HG03159 (cell line): ENCODE measurements around the gene SGMS1.

Experiments used
- ATAC-seq: cut with Tn5 transposase; IDR thresholded peaks from one replicate; pipeline ENCODE4 v1.9.1; 2021; ENCODE audit warnings: mild to moderate bottlenecking, moderate library complexity; ENCODE audit not compliant: unreplicated experiment

SGMS1 gene

DNA sequence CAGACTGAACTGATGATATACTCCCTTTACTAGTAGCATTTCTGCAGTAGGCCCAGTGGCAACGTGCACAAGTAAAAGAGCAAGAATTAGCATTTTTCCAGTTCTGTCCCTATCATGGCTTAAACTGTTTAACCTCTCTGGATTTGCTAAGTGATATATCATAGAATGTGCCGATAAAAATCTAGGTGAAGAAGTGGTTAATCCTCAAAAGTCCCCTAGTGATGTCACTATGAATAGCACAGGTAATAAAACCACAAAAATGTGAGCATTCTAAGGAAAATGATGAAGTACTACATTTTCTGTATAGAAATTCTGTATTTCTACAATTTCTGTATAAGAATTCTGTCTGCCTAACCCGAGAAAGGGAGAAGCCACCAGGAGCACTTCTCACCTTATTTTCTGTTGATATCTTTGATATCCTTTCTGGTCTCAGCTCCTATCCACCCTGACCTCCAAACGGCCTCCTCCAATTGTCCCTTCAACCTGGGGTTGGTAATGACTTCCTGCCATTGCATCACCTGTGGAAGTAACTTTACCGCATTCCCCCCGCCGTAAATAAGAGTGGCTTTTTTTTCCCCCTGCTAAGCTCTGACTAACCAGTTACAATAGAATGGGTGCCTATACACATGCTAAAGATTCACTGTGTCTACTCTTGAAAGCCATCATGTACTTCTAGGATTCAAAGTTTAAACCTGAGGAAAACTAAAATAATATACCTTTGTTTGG is 216.5 kb downstream of the SGMS1 start:
- ATAC-seq = no peak

DNA sequence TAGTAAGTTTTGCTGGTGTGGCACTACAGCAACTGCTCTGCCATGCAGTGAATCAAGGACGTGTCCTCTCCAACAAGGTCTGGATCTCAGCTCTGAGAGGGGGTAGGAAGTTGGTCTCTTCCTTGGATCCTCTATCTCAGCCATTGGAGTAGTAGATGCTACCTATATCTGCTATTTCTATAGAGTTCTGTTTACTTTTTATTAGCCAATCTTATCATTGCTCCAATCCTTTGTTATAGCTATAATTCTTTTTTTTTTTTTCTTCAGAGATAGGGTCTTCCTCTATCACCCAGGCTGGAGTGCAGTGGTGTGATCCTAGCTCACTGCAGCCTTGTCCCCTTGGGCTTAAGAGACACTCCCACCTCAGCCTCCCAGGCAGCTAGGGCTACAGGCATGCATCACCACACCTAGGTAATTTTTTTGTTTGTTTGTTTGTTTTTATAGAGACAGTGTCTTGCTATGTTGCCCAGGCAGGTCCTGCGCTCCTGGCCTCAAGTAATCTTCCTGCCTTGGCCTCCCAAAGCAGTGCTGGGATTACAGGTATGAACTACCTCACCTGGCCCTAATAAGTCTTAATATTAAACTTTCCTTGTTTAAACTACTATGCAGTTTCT is 217.2 kb downstream of the SGMS1 start:
- no peak for ATAC-seq

DNA sequence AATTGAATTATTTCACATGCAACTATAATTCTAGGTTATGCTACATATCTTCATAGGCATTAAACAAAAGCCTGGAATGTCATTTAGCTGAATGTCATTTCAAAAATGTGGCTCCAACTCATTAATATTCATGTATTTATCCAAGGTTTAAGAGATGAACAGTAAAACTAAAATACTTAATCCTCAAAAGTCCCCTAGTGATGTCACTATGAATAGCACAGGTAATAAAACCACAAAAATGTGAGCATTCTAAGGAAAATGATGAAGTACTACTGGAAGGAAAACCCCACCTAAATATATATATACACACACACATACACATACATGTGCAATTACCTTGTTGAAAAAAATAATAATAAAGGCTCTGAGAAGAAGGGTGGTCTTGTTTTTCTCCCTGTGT is 218.0 kb downstream of the SGMS1 start:
- no peak for ATAC-seq

DNA sequence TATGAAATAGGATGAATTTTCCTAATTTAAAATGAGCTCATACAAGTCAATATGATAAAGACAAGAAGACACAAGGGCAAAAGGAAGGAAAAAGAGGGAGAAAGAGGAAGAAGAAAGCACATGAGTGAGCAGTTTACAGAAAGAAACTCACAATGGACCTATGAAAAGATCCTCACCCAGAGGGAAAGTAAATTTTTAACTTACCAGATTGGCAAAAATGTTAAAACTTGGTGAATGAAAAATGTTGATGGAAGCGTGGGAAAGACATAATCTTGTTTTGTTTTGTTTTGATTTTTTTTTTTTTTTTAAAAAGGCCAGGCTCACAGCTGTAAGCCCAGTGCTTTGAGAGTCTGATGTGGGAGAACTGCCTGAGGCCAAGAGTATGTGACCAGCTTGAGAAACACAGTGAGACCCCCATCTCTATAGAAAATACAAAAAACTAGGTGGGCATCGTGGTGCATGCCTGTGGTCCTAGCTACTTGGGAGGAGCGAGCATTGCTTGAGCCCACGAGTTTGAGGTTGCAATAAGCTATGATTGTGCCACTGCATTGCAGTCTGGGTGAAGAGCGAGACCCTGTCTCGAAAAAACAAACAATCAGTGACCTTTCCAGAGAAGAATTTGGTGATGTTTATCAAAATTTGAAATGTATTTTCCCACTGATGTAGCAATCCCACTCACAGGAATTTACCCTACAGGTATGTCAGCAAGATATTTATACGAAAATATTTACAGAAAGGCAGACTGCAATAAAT is 219.6 kb downstream of the SGMS1 start:
- no peak for ATAC-seq

DNA sequence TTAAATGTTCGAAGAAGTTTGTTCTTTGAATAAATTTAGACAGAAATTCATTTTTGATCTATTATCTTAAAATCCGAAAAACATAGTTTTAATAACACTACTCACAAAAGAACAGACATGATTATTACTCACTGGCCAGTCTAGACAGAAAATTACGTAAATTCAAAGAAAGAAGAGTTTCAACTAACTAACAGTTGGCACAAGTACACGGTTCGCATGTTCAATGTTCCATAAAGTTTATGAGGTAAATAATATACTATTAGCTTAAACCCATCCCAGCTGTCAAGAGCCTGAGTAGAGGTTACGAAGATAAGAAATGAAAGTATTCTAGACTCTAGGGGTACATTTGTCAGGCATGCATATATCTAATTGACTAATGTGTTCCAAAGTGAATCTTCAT is 220.7 kb downstream of the SGMS1 start:
- ATAC-seq = no peak

DNA sequence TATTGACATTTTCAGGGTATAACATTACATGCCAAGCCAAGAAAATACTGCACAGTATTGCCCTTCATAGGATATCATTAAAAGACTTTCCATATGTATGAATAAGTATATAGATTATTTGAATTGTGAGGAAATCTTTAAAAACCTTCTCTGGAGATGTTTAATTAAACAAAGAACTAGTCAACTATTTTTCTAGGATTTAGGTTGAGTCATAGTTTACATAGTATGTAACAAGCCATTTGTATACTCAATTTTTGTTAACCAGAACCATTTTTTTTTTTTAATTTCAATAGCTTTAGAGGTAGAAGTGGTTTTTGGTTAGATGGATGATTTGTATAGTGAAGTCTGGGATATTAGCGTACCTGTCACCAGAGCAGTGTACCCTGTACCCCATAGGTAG is 221.3 kb downstream of the SGMS1 start:
- no peak for ATAC-seq

DNA sequence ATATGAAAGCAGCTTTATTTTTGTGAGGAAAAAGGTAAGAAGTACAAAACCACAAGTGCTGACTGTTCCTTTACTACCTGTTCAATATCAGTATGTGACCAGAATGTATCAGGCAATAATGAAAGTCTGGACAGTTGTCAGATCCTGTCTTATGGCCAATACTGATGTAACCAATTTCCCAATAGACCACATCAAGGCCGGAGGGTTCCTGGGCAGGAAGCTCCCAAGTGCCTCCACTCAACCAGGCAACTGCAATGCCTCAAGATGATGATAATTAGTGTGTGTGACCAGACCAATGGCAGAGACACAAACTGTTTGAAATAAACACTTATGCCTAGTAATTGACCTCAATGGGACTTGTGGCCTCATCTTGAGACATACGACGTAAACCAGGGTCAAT is 223.1 kb downstream of the SGMS1 start:
- ATAC-seq = no peak

DNA sequence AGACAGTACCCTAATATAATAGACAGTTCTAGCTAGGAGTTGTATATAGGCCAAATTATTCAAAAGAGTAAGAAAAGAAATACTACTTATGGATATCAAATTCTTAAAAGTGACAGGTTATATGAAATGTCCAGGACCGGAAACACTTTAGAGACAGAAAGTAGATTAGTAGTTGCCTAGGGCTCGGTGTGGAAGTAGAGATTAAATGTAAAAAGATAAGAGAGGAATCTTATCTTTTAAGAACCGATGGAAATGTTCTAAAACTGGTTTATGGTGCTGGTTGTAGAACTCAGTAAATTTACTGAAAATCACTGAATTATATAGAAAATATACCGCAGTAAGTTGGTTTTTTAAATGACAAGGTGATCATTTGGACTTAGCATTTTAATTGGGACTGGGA is 224.9 kb downstream of the SGMS1 start:
- no peak for ATAC-seq

DNA sequence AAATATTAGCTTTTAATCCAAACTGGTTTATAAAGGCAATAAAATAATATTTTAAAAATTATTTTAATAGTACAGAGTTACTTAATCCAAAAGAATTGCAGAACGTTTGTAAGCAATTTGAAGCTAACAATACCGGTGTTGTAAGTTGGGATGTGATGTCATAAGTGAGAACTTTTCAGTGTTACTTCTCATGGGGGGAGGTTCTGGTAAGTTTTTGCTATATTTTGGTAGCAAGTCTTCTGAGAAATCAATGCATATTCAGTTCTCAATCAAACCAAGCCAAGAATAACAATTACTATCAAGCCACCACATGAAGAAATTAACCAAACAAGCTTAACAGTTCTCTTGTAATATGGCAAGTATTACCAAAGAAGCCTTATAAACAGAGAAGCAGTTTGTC is 225.4 kb downstream of the SGMS1 start:
- no peak for ATAC-seq

DNA sequence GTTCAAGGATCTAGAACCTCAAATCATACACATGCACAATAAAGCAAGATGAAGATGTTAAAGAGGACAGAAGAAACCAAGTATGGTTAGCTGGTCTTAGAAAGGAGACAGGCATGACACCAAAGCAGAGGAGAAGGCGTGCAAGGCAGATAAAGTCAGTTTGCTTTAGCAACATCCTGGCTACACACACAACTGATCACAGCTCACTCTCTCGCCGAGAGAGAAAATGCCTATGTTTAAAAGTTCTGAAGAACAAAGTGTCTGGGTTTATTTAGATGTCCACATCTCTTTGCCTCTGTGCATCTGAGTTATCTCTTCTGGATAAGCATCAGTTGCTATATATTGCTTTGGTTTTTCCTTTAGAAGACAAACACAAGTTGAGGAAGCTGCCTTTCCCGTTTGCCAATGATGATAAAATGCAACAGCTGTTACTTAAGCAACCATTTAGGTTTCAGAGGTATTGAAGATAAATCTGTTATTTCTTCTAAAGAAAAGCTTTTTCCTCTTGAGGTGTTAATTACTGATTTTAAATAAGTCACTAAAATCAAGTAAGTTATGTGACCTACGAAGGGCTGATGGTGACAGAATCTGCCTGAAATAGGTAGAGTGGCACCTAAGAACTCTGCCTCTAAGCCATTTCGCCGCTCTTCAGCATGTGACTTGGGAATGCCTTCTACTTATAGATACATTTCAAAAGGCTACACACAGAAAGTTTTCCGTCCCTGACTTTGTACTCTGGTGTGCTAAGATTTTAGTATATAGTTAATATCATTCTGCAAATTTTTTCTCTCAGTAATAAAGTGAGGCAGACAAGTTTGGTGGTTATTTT is 226.2 kb downstream of the SGMS1 start:
- peak; percentile 52 for ATAC-seq

DNA sequence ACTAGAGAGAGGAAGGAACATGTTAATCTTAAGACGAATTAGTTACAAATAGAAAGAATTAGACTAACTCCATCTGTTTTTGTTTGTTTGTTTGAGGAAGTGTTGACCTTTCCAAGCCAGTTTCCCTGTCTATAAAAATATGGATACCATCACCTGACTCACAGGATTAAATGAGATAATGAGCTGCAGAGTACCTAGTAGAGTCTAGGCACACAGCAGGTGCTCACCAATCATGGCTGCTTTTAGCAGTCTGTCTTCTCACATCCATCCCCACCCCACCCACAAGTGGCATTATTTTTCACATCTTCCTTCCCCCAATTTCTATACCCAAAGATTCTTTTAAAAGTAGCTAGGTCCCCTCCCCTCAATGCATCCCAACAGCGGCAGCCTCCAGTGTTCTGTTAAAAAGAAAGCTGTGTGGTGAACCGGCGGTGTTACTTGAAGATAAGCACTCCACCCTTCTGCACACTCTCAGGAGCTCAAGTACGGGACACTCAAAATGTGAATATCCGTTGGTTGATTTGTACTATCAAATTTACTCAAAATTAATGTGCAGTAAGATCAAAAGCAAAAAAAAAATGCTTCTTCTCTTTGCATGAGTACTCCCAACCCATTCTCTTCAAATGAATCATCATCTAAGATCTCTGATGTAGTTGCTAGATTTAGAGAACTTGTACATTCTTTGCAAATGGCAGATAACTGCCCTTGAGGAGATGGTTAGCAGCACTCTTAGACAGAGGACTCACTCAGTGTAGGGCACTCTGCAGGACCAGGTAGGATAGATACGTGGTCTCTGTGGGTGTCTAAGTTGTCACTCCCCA is 227.1 kb downstream of the SGMS1 start:
- peak; percentile 78 for ATAC-seq

DNA sequence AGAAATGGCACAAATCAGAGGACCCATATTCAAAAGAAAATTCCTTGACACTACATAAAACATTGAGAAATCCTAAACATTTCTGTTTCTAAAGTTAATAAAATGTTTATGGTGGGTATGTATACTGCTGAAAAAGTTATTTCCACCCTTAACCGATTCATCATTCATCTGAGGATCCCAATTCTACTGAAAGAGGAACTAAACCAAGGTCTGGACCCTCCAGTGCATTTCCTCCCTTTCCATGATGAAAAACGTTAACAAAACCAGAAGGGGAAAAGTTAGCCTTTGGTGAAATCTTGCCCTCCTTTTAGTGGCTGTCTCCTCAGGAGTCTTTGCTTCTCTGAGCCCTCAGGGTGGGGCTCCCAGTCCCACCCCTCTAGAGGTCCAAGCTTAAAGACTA is 227.9 kb downstream of the SGMS1 start:
- no peak for ATAC-seq

DNA sequence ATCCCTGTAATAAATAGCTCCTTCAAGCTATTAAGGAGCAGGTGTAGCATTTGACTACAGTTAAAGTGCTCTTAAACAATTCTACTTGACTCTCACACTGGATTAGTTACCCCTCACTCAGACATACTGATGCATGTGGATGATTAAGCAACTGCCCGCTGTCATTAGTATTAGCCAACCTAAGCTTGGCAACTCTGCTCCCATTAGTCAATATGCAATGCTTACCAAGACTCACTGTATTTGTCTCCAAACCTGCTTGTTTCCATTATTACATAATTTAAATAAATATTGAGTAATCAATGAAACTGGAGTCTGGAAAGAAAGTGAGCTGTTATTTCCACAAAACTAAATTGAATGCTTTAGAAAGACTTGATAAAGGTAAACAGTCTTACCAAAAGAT is 228.5 kb downstream of the SGMS1 start:
- ATAC-seq = no peak

DNA sequence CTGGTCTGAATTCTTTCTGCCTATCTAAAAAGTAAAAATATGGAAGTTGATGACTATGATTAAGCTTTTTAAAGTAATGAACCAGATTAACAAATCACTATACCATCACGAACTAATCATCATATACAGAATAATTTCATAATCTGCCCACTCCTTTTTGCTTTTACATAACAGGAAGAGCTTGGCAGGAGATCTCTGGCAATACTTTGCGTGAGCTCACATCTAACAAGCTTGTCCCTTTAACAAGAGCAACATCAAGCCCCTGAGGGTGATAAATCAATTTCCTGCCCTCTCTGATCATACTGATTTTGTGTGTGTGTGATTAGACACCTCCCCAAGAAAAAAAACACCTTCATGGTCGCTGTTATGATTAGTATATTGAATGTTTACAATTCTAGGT is 228.9 kb downstream of the SGMS1 start:
- no peak for ATAC-seq

DNA sequence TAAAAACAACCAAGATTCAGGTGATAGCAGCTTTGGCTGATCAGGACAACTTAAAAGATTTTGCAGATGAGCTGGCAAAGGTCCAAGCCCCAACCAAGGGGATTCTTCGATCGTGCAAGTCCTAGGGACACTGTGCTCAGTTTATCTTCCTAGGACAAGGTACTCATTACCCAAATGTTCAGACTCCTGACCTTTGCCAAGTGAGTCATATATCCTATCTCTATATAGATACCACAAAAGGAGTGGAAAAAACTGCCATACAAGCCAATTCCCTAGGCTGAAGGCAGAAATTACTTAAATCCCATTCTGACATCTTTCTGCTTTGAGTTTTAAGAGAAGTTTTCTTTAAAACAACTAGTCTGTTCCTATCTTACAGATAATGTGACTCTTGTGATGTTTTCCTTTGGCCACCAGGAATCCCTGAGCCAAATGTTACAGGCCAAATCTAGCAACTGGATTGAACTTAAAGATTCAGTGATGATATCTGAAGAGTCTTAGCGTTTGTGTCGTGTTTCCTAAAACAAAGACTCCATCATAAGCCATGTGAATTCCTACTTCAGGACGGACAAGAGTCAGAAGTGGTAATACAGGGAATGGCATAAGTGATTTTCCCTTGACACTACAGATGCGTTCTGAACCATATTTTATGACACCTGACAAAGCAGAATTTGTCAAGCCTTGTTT is 229.8 kb downstream of the SGMS1 start:
- no peak for ATAC-seq

DNA sequence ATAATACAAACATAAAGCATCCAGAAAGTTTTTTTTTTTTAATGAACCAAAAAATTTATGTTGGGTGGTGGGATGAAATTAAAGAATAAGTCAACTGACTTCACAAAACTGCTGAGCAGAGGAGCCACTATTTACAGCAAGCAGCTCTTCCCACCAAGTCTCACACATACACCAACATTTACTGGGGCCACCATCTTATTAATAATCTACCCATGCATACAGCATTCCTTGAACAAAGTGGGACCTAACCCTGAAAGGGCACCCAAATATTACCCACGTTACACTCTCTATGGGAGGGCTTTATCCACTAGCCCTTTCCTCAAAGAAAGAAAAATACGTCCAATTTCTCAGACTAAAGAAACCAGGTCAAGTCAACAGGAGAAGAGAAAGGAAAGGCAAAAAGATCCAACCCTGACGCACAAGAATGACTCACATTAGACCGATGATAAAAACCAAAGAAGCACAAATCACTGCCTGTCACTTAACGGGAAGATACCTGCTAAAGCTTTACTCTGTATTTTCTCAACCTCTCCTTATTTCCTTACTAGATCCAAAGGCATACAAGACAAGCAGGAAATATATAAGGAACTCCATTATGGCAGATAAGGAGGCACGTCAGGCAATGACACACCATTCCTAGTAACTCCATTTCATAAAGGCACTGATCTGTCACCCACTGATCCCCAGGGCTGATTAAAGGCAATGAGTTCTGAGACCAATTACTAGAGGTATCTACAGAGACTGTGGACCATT is 230.6 kb downstream of the SGMS1 start:
- no peak for ATAC-seq

DNA sequence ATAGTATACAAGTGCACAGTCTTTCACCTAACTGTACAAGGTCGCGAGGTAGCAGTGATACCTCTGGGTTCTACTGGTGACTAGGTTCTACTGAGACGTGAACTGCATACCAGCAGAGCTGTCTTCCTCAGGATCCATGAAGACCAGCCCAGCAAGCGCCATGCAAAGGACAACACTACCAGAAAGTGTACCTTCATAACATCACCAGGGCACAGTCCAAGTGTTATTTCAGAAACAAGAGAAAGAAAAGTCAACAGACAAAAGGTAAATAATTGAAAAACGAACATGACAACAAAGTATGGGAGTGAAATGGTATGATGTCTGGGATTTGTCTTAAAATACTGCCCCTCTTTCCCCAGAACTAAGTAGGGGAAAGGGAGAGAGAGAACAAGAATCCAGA is 231.3 kb downstream of the SGMS1 start:
- ATAC-seq = no peak

DNA sequence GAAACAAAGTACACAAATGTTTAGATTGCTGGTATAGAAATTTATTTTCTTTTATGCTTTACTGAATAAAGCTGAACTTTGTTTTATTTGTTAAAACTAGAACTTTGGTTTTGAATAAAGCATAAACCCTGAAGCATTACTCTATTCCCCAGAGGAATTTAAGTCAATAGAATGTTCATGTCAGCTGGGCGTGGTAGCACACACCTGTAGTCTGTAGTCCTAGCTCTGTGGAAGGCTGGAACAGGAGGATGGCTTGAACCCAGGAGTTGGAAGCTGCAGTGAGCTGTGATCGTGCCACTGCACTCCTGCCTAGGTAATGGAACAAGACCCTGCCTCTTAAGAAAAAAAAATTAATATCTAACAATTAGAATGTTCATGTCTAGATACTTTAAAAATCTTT is 233.5 kb downstream of the SGMS1 start:
- no peak for ATAC-seq

DNA sequence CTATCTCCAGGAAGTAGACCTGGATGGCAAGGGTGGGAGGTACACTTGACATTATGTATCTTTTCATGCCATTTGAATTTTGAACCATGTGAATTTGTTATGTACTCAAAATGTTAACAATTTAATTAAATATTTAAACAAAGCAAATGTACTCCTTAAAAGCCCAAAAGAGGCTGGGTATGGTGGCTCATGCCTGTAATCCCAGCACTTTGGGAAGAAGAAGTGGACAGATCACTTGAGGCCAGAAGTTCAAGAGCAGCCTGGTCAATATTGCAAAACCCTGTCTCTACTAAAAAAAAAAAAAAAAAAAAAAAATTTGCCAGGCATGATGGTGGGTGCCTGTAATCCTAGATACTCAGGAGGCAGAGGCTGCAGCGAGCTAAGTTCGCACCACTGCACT is 235.6 kb downstream of the SGMS1 start:
- ATAC-seq = no peak
